GM18861 (cell line): ENCODE measurements around the gene SLC9A5.

Experiments used
- ATAC-seq: cut with Tn5 transposase; IDR thresholded peaks from one replicate; pipeline ENCODE4 v1.9.1; 2021; ENCODE audit not compliant: unreplicated experiment

SLC9A5 gene

GRCh38 chr16:67280090-67281015, 31.6 kb downstream of the SLC9A5 start:
- no peak for ATAC-seq

DNA sequence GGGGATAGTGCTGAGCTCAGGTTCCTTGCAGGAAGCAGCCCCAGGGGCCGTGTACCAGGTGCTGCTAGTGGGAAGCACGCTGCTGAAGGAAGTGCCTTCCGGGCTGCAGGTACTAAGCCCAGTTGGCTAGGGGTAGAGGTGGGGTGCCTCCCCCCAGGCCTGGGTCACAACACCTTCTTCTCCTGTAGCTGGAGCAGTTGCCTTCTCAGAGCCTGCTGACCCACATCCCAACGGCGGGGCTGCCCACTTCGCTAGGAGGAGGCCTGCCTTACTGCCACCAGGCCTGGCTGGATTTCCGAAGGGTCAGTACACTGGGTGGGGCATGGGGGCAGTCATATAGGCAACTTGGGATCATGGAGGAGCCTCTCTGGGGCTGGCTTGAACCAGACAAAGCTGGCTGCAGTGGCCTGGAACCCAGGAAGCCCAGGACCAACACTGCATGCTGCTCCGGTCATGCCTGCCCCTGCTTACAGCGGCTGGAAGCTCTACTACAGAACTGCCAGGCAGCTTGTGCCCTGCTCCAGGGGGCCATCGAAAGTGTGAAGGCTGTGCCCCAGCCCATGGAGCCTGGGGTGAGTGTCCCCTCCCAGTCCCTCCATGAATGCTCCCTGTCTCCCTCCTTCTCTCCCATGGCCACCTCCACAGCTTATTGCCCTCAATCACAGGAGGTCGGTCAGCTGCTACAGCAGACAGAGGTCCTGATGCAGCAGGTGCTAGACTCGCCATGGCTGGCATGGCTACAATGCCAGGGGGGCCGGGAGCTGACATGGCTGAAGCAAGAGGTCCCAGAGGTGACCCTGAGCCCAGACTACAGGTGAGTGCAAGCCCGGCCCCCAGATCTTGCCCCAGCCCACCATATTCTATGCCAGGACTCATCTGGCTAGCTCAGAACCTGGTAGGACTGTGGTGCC, 33.0 kb downstream of the SLC9A5 start:
- no peak for ATAC-seq

DNA sequence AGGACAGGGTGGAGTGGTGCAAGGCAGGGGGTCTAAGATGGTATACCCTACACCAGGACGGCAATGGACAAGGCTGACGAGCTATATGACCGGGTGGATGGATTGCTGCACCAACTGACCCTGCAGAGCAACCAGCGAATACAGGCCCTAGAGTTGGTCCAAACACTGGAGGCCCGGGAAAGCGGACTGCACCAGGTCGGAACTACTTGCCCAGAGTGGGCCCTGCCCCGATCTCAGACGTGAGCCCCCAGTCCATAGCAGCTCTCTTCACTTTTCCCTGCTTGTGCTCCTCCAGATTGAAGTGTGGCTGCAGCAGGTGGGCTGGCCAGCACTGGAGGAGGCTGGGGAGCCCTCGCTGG, 33.6 kb downstream of the SLC9A5 start:
- no peak for ATAC-seq

DNA sequence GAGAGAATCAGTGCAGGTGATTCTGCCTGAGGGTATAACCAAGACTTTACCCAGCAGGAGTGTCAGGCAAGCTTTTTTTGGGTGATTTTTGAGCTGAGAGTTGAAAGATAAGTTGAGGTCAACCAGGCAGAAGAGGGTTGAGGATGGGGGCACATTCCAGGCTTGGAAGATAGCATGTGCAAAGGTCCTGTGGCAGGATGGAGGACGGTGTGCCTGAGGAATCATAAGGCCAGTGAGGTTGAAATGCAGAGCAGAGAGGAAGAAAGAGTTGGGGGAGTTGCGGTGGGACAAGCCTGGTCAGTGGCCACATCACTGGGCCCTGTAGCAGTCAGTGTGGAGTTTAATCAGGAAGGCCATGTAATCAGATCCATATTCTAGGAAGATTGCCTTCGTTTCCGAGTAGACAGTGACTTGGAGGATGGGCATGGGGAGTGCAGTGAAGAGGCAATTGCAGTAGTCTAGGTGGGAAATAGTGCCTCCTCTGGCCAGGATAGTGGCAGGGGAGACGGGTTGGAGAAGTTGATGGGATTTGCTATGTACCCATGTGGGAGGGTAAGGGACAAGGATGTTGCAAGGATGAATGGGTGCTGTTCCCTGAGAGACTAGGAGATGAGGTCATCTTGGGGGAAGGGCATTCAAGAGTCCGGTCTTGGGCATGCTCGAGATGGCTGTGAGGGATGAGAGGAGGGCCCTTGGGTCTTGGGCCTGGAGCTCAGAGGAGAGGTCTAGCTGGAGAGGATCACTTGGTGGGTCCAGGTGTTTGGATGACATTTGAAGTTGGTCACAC, 34.5 kb downstream of the SLC9A5 start:
- no peak for ATAC-seq

DNA sequence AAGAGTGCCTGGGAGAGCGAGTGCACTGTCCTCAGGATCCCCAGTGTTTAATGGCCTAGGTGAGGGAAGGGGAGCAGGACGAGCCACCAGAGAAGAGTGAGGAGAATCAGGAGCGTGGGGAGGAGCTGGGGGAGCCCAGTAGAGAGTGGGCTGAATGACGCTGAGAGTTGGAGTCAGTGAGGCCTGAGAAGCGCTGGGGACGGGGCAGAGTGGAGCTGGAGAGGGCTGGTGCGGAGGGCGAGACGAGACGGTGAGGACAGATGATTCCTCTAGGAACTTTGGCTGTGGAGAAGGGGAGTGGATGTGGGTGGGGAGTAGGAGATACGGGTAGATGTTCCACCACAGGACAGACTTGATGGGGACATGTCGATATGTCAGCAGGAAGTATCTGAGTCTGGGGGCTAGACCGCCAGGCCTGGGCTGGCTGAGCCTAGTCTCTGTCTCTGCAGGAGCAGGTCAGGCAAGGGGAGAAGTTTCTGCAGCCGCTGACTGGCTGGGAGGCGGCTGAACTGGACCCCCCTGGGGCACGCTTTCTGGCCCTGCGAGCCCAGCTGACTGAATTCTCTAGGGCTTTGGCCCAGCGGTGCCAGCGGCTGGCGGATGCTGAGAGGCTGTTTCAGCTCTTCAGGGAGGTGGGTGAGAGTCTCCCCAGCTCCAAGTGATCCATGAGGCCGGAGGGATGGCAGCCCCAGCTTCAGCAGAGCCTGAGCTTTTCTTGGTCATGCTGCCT, 35.2 kb downstream of the SLC9A5 start:
- ATAC-seq, result no peak

GRCh38 chr16:67284699-67285646, 36.2 kb downstream of the SLC9A5 start:
- no peak for ATAC-seq

DNA sequence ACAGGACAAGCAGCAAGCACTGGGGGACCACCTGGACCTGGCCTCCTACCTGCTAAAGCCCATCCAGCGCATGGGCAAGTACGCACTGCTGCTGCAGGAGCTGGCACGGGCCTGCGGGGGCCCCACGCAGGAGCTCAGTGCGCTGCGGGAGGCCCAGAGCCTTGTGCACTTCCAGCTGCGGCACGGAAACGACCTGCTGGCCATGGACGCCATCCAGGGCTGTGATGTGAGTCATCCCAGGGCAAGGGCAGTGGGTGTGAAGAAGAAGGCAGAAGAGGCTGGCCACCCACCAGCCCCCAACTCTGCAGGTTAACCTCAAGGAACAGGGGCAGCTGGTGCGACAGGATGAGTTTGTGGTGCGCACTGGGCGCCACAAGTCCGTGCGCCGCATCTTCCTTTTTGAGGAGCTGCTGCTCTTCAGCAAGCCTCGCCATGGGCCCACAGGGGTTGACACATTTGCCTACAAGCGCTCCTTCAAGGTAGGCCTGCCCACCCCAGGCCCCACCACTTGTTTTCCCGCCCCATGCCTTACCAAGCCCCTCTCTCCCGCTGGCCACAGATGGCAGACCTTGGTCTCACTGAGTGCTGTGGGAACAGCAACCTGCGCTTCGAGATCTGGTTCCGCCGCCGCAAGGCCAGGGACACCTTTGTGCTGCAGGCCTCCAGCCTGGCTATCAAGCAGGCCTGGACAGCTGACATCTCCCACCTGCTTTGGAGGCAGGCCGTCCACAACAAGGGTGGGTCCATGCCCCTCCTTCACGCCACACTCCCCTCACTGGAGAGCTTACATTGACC, 37.9 kb downstream of the SLC9A5 start:
- no peak for ATAC-seq

- ATAC-seq, result no peak
Measured at GRCh38 chr16:67287960-67288359, 39.2 kb downstream of the SLC9A5 start.

DNA sequence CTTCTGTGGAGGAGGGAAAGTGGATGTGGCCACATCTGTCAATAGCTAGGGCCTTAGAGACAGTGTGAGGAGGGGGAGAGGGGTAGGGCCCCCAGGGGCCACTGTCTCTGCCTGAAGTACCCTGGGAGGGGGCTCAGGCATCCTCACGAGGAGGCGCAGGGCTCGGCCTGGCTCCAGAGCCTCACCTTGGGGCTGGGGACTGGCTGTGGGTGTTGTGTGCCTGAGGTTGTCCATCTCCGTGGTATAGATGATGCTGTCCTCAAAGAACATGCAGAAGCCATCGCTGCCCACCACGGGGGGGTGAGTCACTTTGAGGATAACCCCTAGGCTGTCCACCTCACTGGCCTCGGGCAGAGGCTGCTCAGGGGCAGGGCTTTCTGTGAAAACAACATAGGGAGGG, 42.7 kb downstream of the SLC9A5 start:
- no peak for ATAC-seq

GRCh38 chr16:67294171-67294757, 45.5 kb downstream of the SLC9A5 start:
- ATAC-seq, result no peak

- no peak for ATAC-seq
Measured at GRCh38 chr16:67294938-67295361, 46.2 kb downstream of the SLC9A5 start.

DNA sequence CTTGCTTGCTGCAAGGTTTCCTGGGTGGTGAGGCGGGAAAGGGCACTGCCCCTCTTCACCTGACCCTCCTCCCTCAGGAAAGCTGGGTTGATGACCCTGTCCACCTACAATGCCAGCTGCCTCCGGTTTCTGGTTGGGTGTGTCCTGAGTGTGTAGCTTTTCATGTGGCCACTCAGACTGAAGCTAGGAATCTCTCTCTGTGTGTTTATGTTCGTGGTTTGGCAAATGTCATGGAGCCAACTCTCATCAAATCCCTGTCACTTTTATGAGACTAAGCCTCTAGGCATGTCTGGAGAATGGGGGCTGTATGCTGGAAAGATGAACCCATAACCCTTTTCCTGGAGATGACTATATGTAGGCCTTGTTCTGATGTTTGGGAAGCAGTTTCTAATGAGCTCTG, 47.6 kb downstream of the SLC9A5 start:
- ATAC-seq, result no peak

GRCh38 chr16:67298277-67298676, 49.5 kb downstream of the SLC9A5 start:
- no peak for ATAC-seq

GRCh38 chr16:67299269-67299668, 50.5 kb downstream of the SLC9A5 start:
- no peak for ATAC-seq

- no peak for ATAC-seq
Measured at GRCh38 chr16:67301080-67301782, 52.5 kb downstream of the SLC9A5 start.

DNA sequence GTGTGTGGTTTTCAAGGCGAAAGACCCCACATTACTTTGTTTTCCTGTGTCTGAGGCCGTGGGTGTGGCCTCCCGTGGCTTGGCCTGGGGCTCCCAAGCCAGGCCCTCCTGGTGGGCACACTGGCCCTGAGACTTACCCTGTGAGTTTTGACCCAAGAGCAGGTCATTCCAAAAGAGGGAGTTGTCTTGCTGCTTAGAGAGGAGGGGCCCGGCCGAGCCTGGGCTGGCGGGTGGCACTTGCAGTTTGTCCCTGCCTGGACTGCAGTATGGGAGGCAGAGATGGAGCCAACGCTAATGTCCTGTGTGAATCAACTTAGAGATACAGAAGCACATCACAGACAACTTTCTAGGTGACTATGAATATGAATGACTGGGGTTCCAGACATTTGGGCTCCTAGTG, 53.3 kb downstream of the SLC9A5 start:
- no peak for ATAC-seq

DNA sequence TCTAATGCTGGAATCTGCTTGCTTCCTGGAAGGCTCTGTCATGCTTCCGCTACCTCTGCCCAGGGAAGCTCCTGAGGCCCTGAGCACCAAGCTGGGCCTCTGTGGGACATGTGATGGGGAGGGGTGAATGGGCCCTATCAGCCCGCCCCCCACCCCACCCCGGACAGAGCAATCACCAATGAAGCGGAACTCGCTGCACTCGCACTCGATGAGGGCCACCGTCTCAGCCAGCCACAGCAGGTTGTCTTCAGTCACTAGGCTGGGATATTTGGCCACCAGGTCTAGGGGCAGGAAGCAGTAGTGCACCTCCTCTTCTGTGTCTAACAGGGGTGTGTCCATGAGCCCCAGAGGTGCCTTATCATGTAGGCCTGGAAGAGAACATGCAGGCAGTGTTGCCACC, 54.2 kb downstream of the SLC9A5 start:
- no peak for ATAC-seq

DNA sequence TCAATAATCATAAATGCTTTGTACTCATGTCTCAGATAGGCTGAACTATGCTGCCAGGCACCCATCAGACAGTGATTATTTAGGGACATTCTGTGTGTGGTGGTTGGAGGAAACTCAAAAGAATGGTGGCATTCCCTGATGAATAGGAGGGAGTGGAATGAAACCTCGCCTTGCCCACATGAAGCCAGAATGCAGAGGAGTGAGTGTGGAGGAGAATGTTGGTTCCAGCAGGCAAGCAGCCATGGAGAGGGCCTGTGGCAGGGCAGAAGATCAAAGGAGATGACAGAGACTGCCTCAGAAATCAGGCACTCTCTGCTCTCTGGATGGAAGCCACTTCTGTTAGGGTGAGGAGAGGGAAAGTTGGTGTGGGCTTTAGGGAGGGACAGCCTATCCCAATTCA, 55.2 kb downstream of the SLC9A5 start:
- no peak for ATAC-seq
